Right renal pelvis (tissue), 4 donors: ENCODE measurements around the gene BRD1. TPM values are rescaled to one million over a fixed set of nuclear protein-coding genes. Genes with fewer than 3 reads are reported as not detected.
"Not testable (repeated sequence)": the region's sequence is repeated elsewhere in the genome, so short reads cannot be mapped to it uniquely, and the experiment has no call there.

Source experiments
- DNase-seq, 4 donors: peaks; one replicate each; pipeline ENCODE4 v3.0.0-alpha.2; 2013; ENCODE audit warnings: low read depth in 4 of 4, low spot score in 3 of 4, missing footprints in 1 of 4
- polyA plus RNA-seq, 4 donors: library from polyadenylated mRNA; unstranded; fragments of 120-200 nt; gene quantifications; one replicate each; pipeline ENCODE4 v1.2.1, GENCODE V29; 2013; ENCODE audit not compliant: insufficient read length in 4 of 4

Gene BRD1
- polyA plus RNA-seq, 4 donors = 33.4 to 37.9 (median 35.1) TPM

GRCh38 chr22:49853981-49854831, 26.5 kb upstream of the BRD1 start:
- peak in 2 of 4 donors; percentile 20 to 23 for DNase-seq

DNA sequence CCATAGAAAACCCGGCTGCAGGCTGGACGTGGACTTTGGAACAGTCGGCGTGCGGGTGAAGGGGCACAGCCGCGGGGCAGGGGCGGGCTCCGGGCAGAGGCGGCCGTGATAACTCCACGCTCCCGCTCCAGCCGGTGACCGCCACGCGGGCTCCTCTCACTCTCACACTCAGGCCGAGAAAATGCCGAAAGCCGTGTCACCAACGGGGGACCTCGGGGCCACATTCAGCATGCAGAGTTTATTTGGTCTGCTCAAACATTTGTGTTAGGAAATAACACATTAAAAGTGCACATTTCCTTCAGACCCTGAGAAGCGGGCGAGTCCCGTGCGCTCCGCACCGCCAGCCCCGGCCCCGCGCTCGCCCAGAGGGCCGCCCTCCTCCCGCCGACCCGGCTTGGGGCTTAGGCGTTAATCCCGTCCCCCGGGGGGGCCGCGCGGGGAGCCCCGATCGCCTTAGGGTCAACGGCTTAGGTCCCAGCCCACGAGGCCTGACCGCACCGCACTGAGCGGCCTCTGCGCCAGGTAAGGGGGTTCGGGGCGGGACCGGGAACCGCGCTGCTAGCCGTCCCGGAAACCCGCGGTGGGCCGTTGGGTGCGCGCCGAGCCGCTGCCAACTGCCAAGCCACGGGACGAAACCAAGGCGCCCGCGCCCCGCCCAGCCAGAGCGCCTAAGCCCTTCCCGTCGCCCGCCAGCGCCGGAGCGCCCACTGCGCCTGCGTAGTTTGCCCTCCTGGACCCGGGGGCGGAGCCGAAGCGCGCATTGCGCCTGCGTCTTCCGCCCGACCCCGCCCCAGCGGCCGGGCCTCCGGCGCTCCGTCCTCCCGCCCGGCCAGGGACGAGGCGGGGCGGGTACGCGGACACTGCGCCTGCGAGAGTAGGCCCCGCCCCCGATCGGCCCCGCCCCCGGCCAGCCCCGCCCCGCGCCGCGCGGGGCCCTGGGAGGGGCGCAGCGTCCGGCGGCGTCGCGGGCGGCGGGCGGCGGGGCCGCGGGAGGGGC, 25.5 kb upstream of the BRD1 start, which contains the start of gene ZBED4:
TSS of gene ZBED4 (plus strand) at position 947 of the 997 bp plus-strand sequence. CDS start 29,819 bp downstream, outside the sequence.
- peak; percentile 92 to 98 (median 94) for DNase-seq

- not testable (repeated sequence) for DNase-seq
Measured at GRCh38 chr22:49852568-49852897, 24.9 kb upstream of the BRD1 start.

- no peak for DNase-seq
Measured at GRCh38 chr22:49850959-49851802, 23.5 kb upstream of the BRD1 start.

GRCh38 chr22:49850021-49850911, 22.6 kb upstream of the BRD1 start:
- DNase-seq = no peak

DNA sequence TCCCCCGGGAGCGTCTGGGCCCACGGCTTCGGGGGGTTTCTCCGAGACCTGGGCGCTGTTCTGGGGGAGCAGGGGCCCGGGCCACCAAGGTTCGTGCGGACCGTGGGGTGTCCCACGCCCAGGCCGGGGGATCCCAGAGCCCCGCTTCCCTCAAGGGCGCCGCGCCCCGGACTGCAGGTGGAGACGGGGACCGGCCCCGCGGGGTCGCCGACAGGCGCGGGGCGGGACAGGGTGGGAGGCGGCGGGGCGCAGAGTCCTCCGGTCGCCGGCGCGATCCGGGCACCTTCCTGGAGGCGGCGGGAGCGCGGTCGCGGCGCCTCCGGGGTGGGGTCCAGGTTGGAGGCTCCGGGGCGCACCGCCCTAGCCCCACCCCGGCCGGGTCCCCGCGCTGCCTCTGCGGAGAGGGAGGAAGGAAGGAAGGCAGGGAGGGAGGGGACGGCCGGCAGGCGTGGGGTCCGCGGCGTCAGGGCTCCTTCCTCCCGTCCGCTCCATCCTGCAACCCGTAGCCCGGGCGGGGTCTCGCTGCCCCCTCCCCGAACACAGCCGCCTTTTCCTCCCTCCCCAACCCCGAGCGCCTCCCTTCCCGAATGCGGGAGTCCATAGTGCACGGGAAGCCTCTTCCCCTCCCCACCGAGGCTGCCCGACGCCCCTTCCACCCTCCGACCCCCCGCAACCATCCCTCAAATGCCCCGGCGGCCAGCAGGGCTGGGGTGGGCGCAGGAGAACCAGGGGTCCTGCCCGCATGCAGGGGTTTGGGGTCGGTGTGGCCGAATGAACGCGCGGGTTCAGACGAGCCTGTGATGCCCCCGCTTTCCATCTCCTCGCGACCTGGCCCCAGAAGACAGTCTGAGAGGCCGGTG, 21.7 kb upstream of the BRD1 start:
- no peak for DNase-seq

GRCh38 chr22:49848690-49849160, 21.1 kb upstream of the BRD1 start:
- DNase-seq = no peak

DNA sequence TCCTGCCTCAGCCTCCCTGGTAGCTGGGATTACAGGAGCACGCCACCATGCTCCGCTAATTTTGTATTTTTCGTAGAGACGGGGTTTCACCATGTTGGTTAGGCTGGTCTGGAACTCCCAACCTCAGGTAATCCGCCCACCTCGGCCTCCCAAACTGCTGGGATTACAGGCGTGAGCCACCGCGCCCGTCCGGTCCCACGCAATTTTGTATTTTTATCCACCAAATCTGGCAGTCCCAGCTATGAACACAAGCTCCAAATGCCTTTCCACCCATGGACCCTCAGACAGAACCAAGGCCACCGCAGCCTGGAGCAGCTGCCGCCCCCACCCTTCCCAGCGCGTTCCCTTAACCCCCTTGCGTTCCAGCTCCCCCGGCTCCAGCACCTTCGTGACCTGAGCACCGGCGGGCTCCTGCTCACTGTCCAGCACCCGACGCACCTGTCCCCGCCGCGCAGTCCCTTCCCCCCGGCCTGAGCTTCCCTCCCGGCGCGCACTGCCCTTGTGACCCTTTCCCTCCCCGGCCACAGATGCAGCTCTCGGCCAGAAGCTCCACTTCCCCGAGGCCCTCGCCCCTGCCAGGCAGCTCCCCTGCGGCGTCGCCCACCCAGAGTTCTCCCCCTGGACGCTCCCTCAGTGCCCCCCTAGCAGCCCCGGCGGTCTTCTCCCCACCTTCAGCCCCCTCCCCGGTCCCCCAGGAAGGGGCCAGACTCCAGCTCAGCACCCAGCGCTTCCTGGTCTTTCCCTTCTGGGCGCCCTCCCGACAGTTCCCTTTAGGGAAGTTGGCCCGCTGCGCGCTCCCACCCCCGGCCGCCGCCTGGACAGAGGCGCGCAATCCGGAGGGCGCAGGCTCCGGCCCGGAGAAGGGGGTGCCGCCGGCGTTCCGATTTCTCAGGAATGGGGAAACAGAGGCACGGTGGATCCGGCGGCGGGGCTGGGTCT, 20.3 kb upstream of the BRD1 start:
- DNase-seq = no peak

DNA sequence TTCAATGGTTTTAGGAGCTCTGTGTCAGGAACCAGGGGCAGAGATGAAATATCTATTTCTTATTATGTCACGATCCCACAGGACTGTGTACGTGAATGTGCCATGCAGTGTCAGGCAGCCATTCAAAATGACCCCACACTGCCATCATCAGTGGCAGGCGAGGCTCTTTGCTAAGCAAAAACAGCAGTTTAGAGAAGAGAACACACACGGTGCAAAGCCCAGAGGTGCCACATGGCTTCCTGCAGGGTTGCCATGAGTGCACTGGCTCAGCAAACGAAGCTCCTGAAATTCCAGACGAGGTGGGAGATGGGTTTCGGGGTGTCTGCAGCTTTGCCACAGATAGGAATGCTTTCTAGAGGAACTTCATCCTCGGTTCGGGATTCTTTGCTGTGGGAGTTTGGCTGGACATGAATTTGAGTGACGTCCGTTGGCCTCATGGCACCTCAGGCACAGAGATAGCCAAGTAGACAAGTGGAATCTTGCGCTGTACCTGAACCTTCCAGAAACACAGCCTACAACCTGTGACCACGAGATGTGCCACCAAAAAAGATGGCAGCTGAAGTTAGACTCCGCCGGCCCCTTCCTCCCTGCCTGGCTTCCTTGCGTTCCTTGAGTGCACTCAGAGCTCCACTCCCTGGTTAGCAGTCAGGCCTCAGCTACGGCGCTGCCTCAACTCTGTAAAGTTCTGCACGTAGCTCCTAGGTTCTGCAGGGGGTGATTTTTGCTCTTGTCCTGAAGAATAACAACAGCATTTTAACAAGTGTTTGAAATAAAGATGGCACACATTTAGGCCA, 18.2 kb upstream of the BRD1 start:
- no peak for DNase-seq

GRCh38 chr22:49845241-49845640, 17.6 kb upstream of the BRD1 start:
- DNase-seq = no peak

DNA sequence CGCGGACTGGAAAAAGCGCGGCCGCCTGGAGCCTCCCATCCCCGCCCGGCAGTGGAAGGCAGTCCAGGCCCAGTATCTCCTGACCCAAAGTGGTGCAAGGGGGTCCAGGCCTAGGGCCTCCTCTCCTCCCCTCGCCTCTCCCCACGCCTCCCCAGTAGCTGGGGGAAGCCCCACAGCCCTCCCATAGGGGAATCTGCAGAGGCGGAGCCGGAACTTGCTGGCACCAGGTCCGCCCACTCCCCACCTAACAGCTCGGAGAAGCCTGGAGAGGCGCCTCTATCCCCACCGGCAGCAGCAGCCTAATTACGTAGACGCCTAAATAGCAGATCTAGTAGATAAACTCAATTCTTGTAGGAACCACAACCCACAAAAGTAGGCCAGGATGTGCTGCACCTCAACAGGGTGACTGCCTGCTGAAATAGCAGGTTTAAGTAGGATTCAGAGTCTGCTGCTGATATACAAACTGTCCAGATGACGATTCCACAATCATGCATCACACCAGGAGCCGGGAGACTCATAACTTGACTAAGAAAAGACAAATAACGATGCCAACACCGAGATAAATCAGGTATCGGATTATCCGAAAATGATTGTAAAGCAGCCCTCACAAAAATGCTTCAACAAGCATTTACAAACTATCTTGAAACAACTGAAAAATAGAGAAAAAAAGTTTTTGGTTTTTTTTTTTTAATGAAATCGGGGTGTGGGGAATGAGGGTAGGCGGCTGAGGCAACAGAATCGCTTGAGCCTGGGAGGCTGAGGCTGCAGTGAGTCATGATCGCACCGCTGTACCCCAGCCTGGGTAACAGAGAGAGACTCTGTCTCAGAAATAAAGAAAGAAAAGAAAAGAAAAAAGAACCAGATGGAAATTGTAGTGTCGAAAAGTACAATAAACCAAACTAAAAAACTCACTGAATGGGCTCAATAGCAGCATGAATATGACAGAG, 11.4 kb upstream of the BRD1 start:
- no peak for DNase-seq

DNA sequence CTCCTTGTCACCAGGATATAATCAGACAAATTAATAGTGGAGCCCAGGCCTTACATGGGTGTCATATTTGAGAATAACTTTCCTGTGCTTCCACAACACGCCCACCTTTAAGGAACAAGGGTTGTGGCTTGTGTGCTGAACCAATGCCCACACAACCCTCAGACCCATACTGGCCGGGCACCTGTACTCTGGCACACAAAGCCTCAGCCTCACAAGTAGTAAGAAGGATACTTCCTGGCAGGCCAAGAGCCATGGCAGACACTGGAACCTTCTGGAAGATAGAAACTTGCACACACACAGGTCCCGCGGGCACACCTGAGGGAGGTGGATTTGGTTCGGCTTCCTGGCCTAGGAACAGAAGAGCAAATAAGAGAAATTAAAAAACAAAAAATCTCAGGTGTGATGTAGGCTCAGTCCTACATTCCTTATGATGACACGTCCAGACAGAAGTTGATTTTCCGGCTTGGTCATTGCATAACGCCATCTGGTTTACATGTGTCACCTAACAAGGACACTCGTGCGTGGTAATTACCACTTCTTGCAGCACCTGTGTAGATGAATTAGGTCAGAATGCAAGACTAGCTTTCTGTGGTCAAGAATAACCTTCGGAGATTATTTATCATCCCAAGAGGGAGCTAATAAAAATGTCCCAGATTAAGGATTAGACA, 5.8 kb upstream of the BRD1 start:
- no peak for DNase-seq

- DNase-seq = no peak
Measured at GRCh38 chr22:49829044-49829853, 1.6 kb upstream of the BRD1 start.

DNA sequence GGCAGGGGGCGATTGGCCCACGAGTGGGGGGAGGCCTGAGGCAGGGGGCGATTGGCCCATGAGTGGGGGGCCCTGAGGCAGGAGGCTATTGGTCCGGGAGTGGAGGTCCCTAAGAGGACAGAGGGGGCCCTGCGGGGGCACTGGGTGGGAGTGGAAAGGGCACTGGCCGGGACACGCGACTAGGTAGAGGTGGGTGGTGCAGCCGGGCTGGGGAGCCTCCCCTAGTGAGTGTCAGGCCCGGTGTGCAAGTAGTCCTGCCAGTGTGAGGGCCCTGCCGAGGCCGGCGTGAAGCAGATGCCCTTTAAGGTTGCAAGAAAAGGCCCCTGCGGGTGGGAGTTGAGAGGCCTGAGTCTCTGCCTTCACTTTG, 909 bp upstream of the BRD1 start:
- DNase-seq = no peak
